Measurements from ENCODE around the gene ACOT8.

ACOT8 gene

GRCh38 chr20:45816951-45817350 is 40.2 kb downstream of the ACOT8 start:
- Histone ChIP-seq H3K9me3 (ENCODE audit: severe bottlenecking) (no peaks in the 10 kb centered on the region), H3K27ac (ENCODE audit: poor library complexity, severe bottlenecking) (peak overlapping the region; percentile 4), H3K4me1 (ENCODE audit: insufficient read depth, poor library complexity, severe bottlenecking) (peaks cover 8% of the 10 kb centered on the region), H3K36me3 (ENCODE audit: low read depth) (peaks cover 49% of the 10 kb centered on the region), H3K4me3 (ENCODE audit: severe bottlenecking) (no peak overlapping the region), H3K27me3 (ENCODE audit: insufficient read depth, poor library complexity, severe bottlenecking) (no peaks in the 10 kb centered on the region)
- no peak for TF ChIP-seq CTCF (IDR thresholded peaks at IDR 0.05; ENCODE audit: poor library complexity, severe bottlenecking)
- DNase-seq (ENCODE audit: low spot score): no peak
- no peak for ATAC-seq (ENCODE audit: low read depth)

- DNase-seq (ENCODE audit: low spot score): no peak
- Histone ChIP-seq H3K4me3 (ENCODE audit: severe bottlenecking) (no peak overlapping the region), H3K27me3 (ENCODE audit: insufficient read depth, poor library complexity, severe bottlenecking) (no peaks in the 10 kb centered on the region), H3K36me3 (ENCODE audit: low read depth) (peaks cover 69% of the 10 kb centered on the region), H3K9me3 (ENCODE audit: severe bottlenecking) (no peaks in the 10 kb centered on the region), H3K4me1 (ENCODE audit: insufficient read depth, poor library complexity, severe bottlenecking) (peaks cover 8% of the 10 kb centered on the region), H3K27ac (ENCODE audit: poor library complexity, severe bottlenecking) (no peak overlapping the region)
- ATAC-seq (ENCODE audit: low read depth): no peak
- TF ChIP-seq CTCF (IDR thresholded peaks at IDR 0.05; ENCODE audit: poor library complexity, severe bottlenecking): no peak
Observed at GRCh38 chr20:45814314-45814713, 42.9 kb downstream of the ACOT8 start.

- peak overlapping the region; percentile 91 for H3K4me3 ChIP-seq (ENCODE audit: severe bottlenecking)
- no peaks in the 10 kb centered on the region for H3K27me3 ChIP-seq (ENCODE audit: insufficient read depth, poor library complexity, severe bottlenecking)
- ATAC-seq (ENCODE audit: low read depth): no peak
- H3K4me1 ChIP-seq (ENCODE audit: insufficient read depth, poor library complexity, severe bottlenecking): peaks cover 8% of the 10 kb centered on the region
- H3K27ac ChIP-seq (ENCODE audit: poor library complexity, severe bottlenecking): peak overlapping the region; percentile 65
- no peaks in the 10 kb centered on the region for H3K9me3 ChIP-seq (ENCODE audit: severe bottlenecking)
- no peak for TF ChIP-seq CTCF (IDR thresholded peaks at IDR 0.05; ENCODE audit: poor library complexity, severe bottlenecking)
- H3K36me3 ChIP-seq (ENCODE audit: low read depth): peaks cover 77% of the 10 kb centered on the region
- DNase-seq (ENCODE audit: low spot score): no peak
Observed at GRCh38 chr20:45813489-45813888, 43.7 kb downstream of the ACOT8 start.

- Histone ChIP-seq H3K9me3 (ENCODE audit: severe bottlenecking) (no peaks in the 10 kb centered on the region), H3K27me3 (ENCODE audit: insufficient read depth, poor library complexity, severe bottlenecking) (no peaks in the 10 kb centered on the region), H3K27ac (ENCODE audit: poor library complexity, severe bottlenecking) (peak overlapping the region; percentile 65), H3K4me1 (ENCODE audit: insufficient read depth, poor library complexity, severe bottlenecking) (peaks cover 8% of the 10 kb centered on the region), H3K4me3 (ENCODE audit: severe bottlenecking) (peak overlapping the region; percentile 91), H3K36me3 (ENCODE audit: low read depth) (peaks cover 82% of the 10 kb centered on the region)
- DNase-seq (ENCODE audit: low spot score): no peak
- TF ChIP-seq CTCF (IDR thresholded peaks at IDR 0.05; ENCODE audit: poor library complexity, severe bottlenecking): no peak
- ATAC-seq (ENCODE audit: low read depth): no peak
Observed at GRCh38 chr20:45813006-45813340, 44.2 kb downstream of the ACOT8 start.

GRCh38 chr20:45812157-45813005 is 44.8 kb downstream of the ACOT8 start, which contains the start of gene UBE2C:
UBE2C (plus strand) TSS chr20:45812644; CDS start chr20:45812696, 52 bp downstream.
- H3K4me3 ChIP-seq (ENCODE audit: severe bottlenecking): peak within 1 kb of the TSS; percentile 91
- peak within 1 kb of the TSS; percentile 65 for H3K27ac ChIP-seq (ENCODE audit: poor library complexity, severe bottlenecking)
- no peaks in the 10 kb centered on the region for H3K27me3 ChIP-seq (ENCODE audit: insufficient read depth, poor library complexity, severe bottlenecking)
- H3K4me1 ChIP-seq (ENCODE audit: insufficient read depth, poor library complexity, severe bottlenecking): peaks cover 8% of the 10 kb centered on the region
- peak; percentile 100 for DNase-seq (ENCODE audit: low spot score)
- peak; percentile 98 for ATAC-seq (ENCODE audit: low read depth)
- H3K36me3 ChIP-seq (ENCODE audit: low read depth): peaks cover 88% of the 10 kb centered on the region
- H3K9me3 ChIP-seq (ENCODE audit: severe bottlenecking): no peaks in the 10 kb centered on the region
- TF ChIP-seq CTCF (IDR thresholded peaks at IDR 0.05; ENCODE audit: poor library complexity, severe bottlenecking): no peak
